ENCODE data around the gene MAPT.

DNA sequence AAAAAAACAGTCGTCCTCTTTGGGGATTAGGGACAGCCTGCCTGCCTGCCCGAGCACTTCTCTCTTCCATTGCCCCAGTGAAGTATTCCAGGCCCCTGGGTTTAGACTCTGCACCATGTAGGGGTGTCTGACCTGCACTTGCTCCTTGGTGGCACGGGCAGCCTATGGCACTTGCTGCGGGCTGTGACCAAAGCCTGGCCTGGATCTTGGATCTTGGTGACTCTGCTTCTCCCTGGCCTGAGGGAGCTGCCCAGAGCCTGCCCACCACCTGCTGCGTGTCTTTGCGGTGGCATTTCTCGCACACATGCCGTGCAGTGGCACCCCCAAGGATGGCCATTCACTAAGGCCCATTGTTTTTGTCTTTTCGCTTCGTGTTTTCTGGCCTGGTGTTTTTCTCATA is 98.5 kb downstream of the MAPT start:
- TF ChIP-seq EZH2 (IDR thresholded peaks at IDR 0.05; ENCODE audit: borderline replicate concordance, low read depth, low read length, poor library complexity, severe bottlenecking) = no peak
- TF ChIP-seq, protein P1, sequence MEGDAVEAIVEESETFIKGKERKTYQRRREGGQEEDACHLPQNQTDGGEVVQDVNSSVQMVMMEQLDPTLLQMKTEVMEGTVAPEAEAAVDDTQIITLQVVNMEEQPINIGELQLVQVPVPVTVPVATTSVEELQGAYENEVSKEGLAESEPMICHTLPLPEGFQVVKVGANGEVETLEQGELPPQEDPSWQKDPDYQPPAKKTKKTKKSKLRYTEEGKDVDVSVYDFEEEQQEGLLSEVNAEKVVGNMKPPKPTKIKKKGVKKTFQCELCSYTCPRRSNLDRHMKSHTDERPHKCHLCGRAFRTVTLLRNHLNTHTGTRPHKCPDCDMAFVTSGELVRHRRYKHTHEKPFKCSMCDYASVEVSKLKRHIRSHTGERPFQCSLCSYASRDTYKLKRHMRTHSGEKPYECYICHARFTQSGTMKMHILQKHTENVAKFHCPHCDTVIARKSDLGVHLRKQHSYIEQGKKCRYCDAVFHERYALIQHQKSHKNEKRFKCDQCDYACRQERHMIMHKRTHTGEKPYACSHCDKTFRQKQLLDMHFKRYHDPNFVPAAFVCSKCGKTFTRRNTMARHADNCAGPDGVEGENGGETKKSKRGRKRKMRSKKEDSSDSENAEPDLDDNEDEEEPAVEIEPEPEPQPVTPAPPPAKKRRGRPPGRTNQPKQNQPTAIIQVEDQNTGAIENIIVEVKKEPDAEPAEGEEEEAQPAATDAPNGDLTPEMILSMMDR (conservative IDR thresholded peaks at IDR 0.05; ENCODE audit: low read depth, low read length) = no peak

All from A673 (cell line).